ENCODE measurements around the gene CCDC137. TPM values are rescaled to one million over a fixed set of nuclear protein-coding genes. Genes with fewer than 3 reads are reported as not detected.
A peak's percentile ranks its signal among the peaks of the same experiment; 100 is the strongest.

Gene CCDC137
- total and polyA plus RNA-seq, 2 of the 13 experiments (the other 11 are each of a cell fraction or from before 2014, with no cell fraction given), result 14.6 to 39.1 TPM

GRCh38 chr17:81685108-81685507 is 18.6 kb downstream of the CCDC137 start (continued):
- TF ChIP-seq ARID4A (CRISPR knock-in tag; IDR thresholded peaks at IDR 0.05; ENCODE audit: borderline replicate concordance), result no peak
- TF ChIP-seq ZNF768 (CRISPR knock-in tag; IDR thresholded peaks at IDR 0.05), result peak; percentile 96
- TF ChIP-seq MLLT10 (CRISPR knock-in tag; IDR thresholded peaks at IDR 0.05), result no peak
- no peak for TF ChIP-seq DMAP1 (CRISPR knock-in tag; IDR thresholded peaks at IDR 0.05)
- TF ChIP-seq ZBTB33 (CRISPR knock-in tag; IDR thresholded peaks at IDR 0.05), result peak; percentile 99
- TF ChIP-seq SMAD3 (CRISPR knock-in tag; IDR thresholded peaks at IDR 0.05), result no peak
- TF ChIP-seq ZBTB49 (CRISPR knock-in tag; IDR thresholded peaks at IDR 0.05; ENCODE audit: borderline replicate concordance), result no peak
- TF ChIP-seq ATF4 (CRISPR knock-in tag; IDR thresholded peaks at IDR 0.05), result no peak
- TF ChIP-seq HNRNPL (IDR thresholded peaks at IDR 0.05; ENCODE audit: low read depth, low read length), result no peak
- TF ChIP-seq RBM39 (IDR thresholded peaks at IDR 0.05; ENCODE audit: low read depth, low read length, poor library complexity, severe bottlenecking), result no peak
- no peak for TF ChIP-seq SNAPC2 (CRISPR knock-in tag; IDR thresholded peaks at IDR 0.05)
